Psoas muscle (tissue), 8 donors: ENCODE measurements around the gene OTOG. TPM values are rescaled to one million over a fixed set of nuclear protein-coding genes. Genes with fewer than 3 reads are reported as not detected.

Experiments used
- ATAC-seq, 4 donors: fragments of 200-7000 bp; cut with Tn5 transposase; one replicate each; pipeline ENCODE4 v1.9.1; 2020; ENCODE audit warnings: moderate library complexity in 3 of 4, mild to moderate bottlenecking in 2 of 4
- DNase-seq, 2 donors: peaks; one replicate each; pipeline ENCODE4 v3.0.0-alpha.2; 2020
- H3K27ac ChIP-seq: fragments of 200-600 bp; one replicate; pipeline ENCODE4 v1.8.0; 2022
- H3K27me3 ChIP-seq, 3 donors: fragments of 200-600 bp in 1 of 3; one replicate each; pipeline versions ENCODE4 v1.6.1 to v1.8.0; 2013 to 2022; ENCODE audit warnings: low read length in 2 of 3, mild to moderate bottlenecking in 2 of 3, moderate library complexity in 1 of 3; ENCODE audit not compliant: insufficient read depth in 3 of 3
- H3K36me3 ChIP-seq, 2 donors: fragments of 200-600 bp in 1 of 2; one replicate each; pipeline versions ENCODE4 v1.6.1 to v1.8.0; 2013 to 2022; ENCODE audit warnings: low read depth in 1 of 2, mild to moderate bottlenecking in 1 of 2, moderate library complexity in 1 of 2; ENCODE audit not compliant: insufficient read depth in 1 of 2
- H3K4me1 ChIP-seq: fragments of 200-600 bp; one replicate; pipeline ENCODE4 v1.8.0; 2022
- H3K4me3 ChIP-seq: fragments of 200-600 bp; one replicate; pipeline ENCODE4 v1.8.0; 2022; ENCODE audit warnings: mild to moderate bottlenecking
- H3K9me3 ChIP-seq: fragments of 200-600 bp; one replicate; pipeline ENCODE4 v1.8.0; 2022
- CTCF ChIP-seq: fragments of 200-600 bp; IDR thresholded peaks from one replicate; pipeline ENCODE4 v1.8.0; 2022; ENCODE audit warnings: antibody characterized with exemption
- WGBS, 3 donors: extraction: QIAGEN DNeasy Blood & Tissue Kit; methylation state at CpG; one replicate each; pipeline versions ENCODE4 v1.1.6 to v1.1.7; 2013; 5-methylcytosine and 5-hydroxymethylcytosine counted together
- intact Hi-C, 2 donors: fragments of 100-400 bp; cut with DNase I; formaldehyde crosslinking; loops; one replicate each; pipeline versions ENCODE4 v1.11.0 to v1.14.2; 2022
- polyA plus RNA-seq, 3 donors: library from polyadenylated mRNA; stranded (reverse); fragments of 200-250 nt; gene quantifications; one replicate each; pipeline ENCODE4 v1.2.3, GENCODE V29; 2013
- total RNA-seq, 4 donors: library from RNA; stranded (reverse); fragmentation: NEBNext Ultra II Directional in 2 of 4; extraction: Animal tissue kit (Norgen Biotek cat#: 25700) in 2 of 4; gene quantifications; one replicate each; pipeline versions ENCODE4 v1.2.1 to v1.2.4, GENCODE V29; 2021 to 2023
- donor health status: healthy with polysubstance abuse.
- donor health status: DM: no; HTN: no; CAD: no; lungs with moderate emphysema.
- donor health status: Bipolar disorder and iron deficiency.
- donor health status: healthy.
- donor health status: DM: yes; HTN: yes; CAD: no.
- donor health status: DM: no; HTN: no; CAD: no.
- donor health status: DM: no; HTN: no; CAD: no.
- donor health status: DM: yes; HTN: yes; CAD: no.

OTOG gene
- total and polyA plus RNA-seq, 7 donors = not detected

GRCh38 chr11:17516551-17517150, 30.4 kb upstream of the OTOG start:
- Histone ChIP-seq H3K4me1 (no peaks in the 10 kb centered on the region), H3K9me3 (no peaks in the 10 kb centered on the region), H3K27me3 (no peaks in the 10 kb centered on the region), H3K27ac (no peak overlapping the region), H3K36me3 (no peaks in the 10 kb centered on the region), H3K4me3 (no peak overlapping the region)
- 96 to 98% (median 96%) methylated on average over 7 of the region's 7 CpGs for WGBS, 3 donors
- TF ChIP-seq CTCF = no peak
- intact Hi-C loops = no loop called here
- DNase-seq = no peak
- no peak for ATAC-seq

- intact Hi-C loops = no loop called here
- WGBS, 3 donors = 91 to 95% (median 94%) methylated on average over 10 of the region's 10 CpGs
- no peak for TF ChIP-seq CTCF
- H3K4me3 ChIP-seq = no peak overlapping the region
- H3K27me3 ChIP-seq = no peaks in the 10 kb centered on the region
- H3K36me3 ChIP-seq = no peaks in the 10 kb centered on the region
- DNase-seq (no peak), ATAC-seq (no peak)
- H3K9me3 ChIP-seq = no peaks in the 10 kb centered on the region
- H3K4me1 ChIP-seq = no peaks in the 10 kb centered on the region
- no peak overlapping the region for H3K27ac ChIP-seq
These were observed 29.9 kb upstream of the OTOG start for GRCh38 chr11:17517186-17517585.

DNA sequence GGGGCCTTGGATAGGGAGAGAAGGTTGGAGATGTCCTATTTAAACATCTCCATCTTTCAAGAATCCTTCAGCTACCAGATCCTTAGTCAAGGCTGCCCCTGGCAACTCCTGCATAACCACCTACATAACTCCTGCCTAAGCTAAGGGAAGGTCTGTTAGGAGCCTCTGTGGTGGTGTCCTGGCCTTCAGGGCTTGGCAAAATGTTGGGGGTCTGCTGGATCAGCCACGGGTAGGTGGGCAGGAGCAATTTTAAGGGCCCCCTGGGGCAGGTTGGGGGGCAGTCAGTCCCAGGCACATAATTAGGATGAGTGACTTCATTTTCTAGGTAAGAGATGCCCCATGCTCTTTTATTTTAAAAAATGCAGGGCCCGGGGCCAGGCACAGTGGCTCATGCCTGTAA, 28.7 kb upstream of the OTOG start:
- no peak for TF ChIP-seq CTCF
- no peaks in the 10 kb centered on the region for H3K27me3 ChIP-seq
- H3K27ac ChIP-seq = no peak overlapping the region
- H3K36me3 ChIP-seq = no peaks in the 10 kb centered on the region
- ATAC-seq = no peak
- H3K9me3 ChIP-seq = no peaks in the 10 kb centered on the region
- no peak overlapping the region for H3K4me3 ChIP-seq
- intact Hi-C loops = no loop called here
- DNase-seq = no peak
- WGBS, 3 donors = 89 to 92% (median 90%) methylated on average over 2 of the region's 2 CpGs
- no peaks in the 10 kb centered on the region for H3K4me1 ChIP-seq

- H3K36me3 ChIP-seq = no peaks in the 10 kb centered on the region
- DNase-seq = no peak
- H3K27ac ChIP-seq = no peak overlapping the region
- no peak overlapping the region for H3K4me3 ChIP-seq
- no peak for ATAC-seq
- no peaks in the 10 kb centered on the region for H3K27me3 ChIP-seq
- TF ChIP-seq CTCF = no peak
- WGBS, 3 donors = 72 to 78% (median 74%) methylated on average over 7 of the region's 7 CpGs
- intact Hi-C loops = no loop called here
- no peaks in the 10 kb centered on the region for H3K4me1 ChIP-seq
- H3K9me3 ChIP-seq = no peaks in the 10 kb centered on the region
These were observed 27.8 kb upstream of the OTOG start for GRCh38 chr11:17519061-17519885.
